H1 (cell line): ENCODE results near the gene MICALL1. TPM values are rescaled to one million over a fixed set of nuclear protein-coding genes. Genes with fewer than 3 reads are reported as not detected.

ENCODE experiments used
- CTCF ChIA-PET: fragments of 300-600 bp; sonication (Branson Sonifier 250); formaldehyde crosslinking; loops from one replicate; lab custom pipeline; 2021; ENCODE audit not compliant: partially characterized antibody; lab: Charles Lee
- POLR2A ChIA-PET: fragments of 300-600 bp; sonication (Branson Sonifier 250); formaldehyde crosslinking; loops from one replicate; lab custom pipeline; 2021; ENCODE audit warnings: inconsistent platforms; ENCODE audit not compliant: partially characterized antibody; lab: Charles Lee
- DNase-seq, 2 experiments: peaks; one replicate each; pipeline versions ENCODE4 v3.0.0 to v3.0.0-alpha.2; 2010 to 2022; ENCODE audit warnings: low spot score in 2 of 2, low read depth in 1 of 2, mixed read lengths in 1 of 2
- FAIRE-seq: peaks from 2 replicates; lab custom pipeline; 2011; peaks lifted over from hg19 to GRCh38; lab: Jason Lieb, UNC
- H2AFZ ChIP-seq: 2 replicates; pipeline ENCODE4 v1.8.1; 2012; ENCODE audit warnings: low read length, inconsistent platforms
- H2AK5ac ChIP-seq: 2 replicates; pipeline ENCODE4 v1.6.1; 2013; ENCODE audit warnings: low read depth, low read length
- H2BK120ac ChIP-seq: replicated peaks from 2 replicates; pipeline ENCODE3; 2013; ENCODE audit warnings: low read depth, low read length, inconsistent platforms
- H2BK12ac ChIP-seq: 2 replicates; pipeline ENCODE4 v1.6.1; 2013; ENCODE audit warnings: low read depth, low read length
- H2BK15ac ChIP-seq: 2 replicates; pipeline ENCODE4 v1.6.1; 2013; ENCODE audit warnings: low read length
- H2BK20ac ChIP-seq: 2 replicates; pipeline ENCODE4 v1.6.1; 2013; ENCODE audit warnings: low read length
- H2BK5ac ChIP-seq: 2 replicates; pipeline ENCODE4 v1.6.1; 2013; ENCODE audit warnings: low read depth, low read length
- H3K14ac ChIP-seq: 2 replicates; pipeline ENCODE4 v1.6.1; 2013; ENCODE audit warnings: inconsistent platforms; ENCODE audit not compliant: insufficient read length
- H3K18ac ChIP-seq: 2 replicates; pipeline ENCODE4 v1.6.1; 2013; ENCODE audit warnings: low read length; ENCODE audit errors: extremely low read depth
- H3K23ac ChIP-seq: 2 replicates; pipeline ENCODE4 v1.6.1; 2013; ENCODE audit warnings: inconsistent platforms; ENCODE audit not compliant: insufficient read length
- H3K23me2 ChIP-seq: 2 replicates; pipeline ENCODE4 v1.6.1; 2013; ENCODE audit warnings: low read depth, low read length
- H3K27ac ChIP-seq: 2 replicates; pipeline ENCODE4 v1.6.1; 2011; ENCODE audit warnings: low read depth, low read length, inconsistent platforms
- H3K27me3 ChIP-seq, 4 experiments: replicated peaks in 1 of 4; 1 replicate in 1 of 4; 2 replicates in 3 of 4; pipeline versions ENCODE4 v1.6.1 to v1.8.1; 2011 to 2013; ENCODE audit warnings: low read length in 3 of 4, mild to moderate bottlenecking in 3 of 4, inconsistent platforms in 2 of 4, mixed read lengths in 2 of 4, moderate library complexity in 1 of 4; ENCODE audit not compliant: control insufficient read depth in 3 of 4, insufficient read depth in 3 of 4; ENCODE audit errors: extremely low read depth in 1 of 4
- H3K36me3 ChIP-seq, 4 experiments: 2 replicates each; pipeline versions ENCODE4 v1.6.1 to v1.8.1; 2011 to 2013; ENCODE audit warnings: mild to moderate bottlenecking in 4 of 4, low read length in 3 of 4, moderate library complexity in 2 of 4, control low read depth in 1 of 4, inconsistent platforms in 1 of 4; ENCODE audit not compliant: insufficient read depth in 4 of 4, control insufficient read depth in 2 of 4
- H3K4ac ChIP-seq: replicated peaks from 2 replicates; pipeline ENCODE3; 2013; ENCODE audit warnings: low read length, low read depth, mixed read lengths, inconsistent platforms; ENCODE audit not compliant: insufficient read length
- H3K4me1 ChIP-seq, 4 experiments: replicated peaks in 1 of 4; 1 replicate in 1 of 4; 2 replicates in 3 of 4; pipeline versions ENCODE4 v1.6.1 to v1.8.1; 2011 to 2013; ENCODE audit warnings: low read length in 3 of 4, inconsistent platforms in 2 of 4, mixed read lengths in 1 of 4; ENCODE audit not compliant: insufficient read depth in 4 of 4, control insufficient read depth in 3 of 4
- H3K4me2 ChIP-seq, 2 experiments: 2 replicates each; pipeline versions ENCODE4 v1.6.1 to v1.8.1; 2011 to 2013; ENCODE audit warnings: low read depth in 2 of 2, low read length in 2 of 2, control low read depth in 1 of 2, inconsistent platforms in 1 of 2, mild to moderate bottlenecking in 1 of 2; ENCODE audit not compliant: insufficient read depth in 1 of 2
- H3K4me3 ChIP-seq, 4 experiments: fragments of 200-600, 300-600 bp in 1 of 4; sonication (generic), shearing (Covaris generic), sonication (Bioruptor Twin) in 1 of 4; 2 replicates each; pipeline versions ENCODE4 v1.5.1 to v1.8.1; 2011 to 2016; ENCODE audit warnings: low read length in 4 of 4, low read depth in 3 of 4, control low read depth in 2 of 4, inconsistent platforms in 2 of 4, mild to moderate bottlenecking in 2 of 4, mixed read lengths in 1 of 4, moderate library complexity in 1 of 4; ENCODE audit not compliant: insufficient read depth in 2 of 4; ENCODE audit errors: extremely low read depth in 1 of 4
- H3K56ac ChIP-seq: replicated peaks from 2 replicates; pipeline ENCODE3; 2013; ENCODE audit warnings: low read depth, mild to moderate bottlenecking, mixed read lengths, low read length, inconsistent platforms; ENCODE audit not compliant: insufficient read length
- H3K79me1 ChIP-seq: 2 replicates; pipeline ENCODE4 v1.6.1; 2013; ENCODE audit warnings: low read depth, low read length, control low read depth
- H3K79me2 ChIP-seq, 2 experiments: 2 replicates each; pipeline versions ENCODE4 v1.6.1 to v1.8.1; 2012 to 2013; ENCODE audit warnings: low read length in 2 of 2, mild to moderate bottlenecking in 2 of 2, inconsistent platforms in 1 of 2; ENCODE audit not compliant: insufficient read depth in 2 of 2, control insufficient read depth in 1 of 2
- H3K9ac ChIP-seq, 4 experiments: replicated peaks in 1 of 4; 1 replicate in 1 of 4; 2 replicates in 3 of 4; pipeline versions ENCODE4 v1.6.1 to v1.8.1; 2011 to 2013; ENCODE audit warnings: low read depth in 3 of 4, low read length in 3 of 4, control low read depth in 2 of 4, mild to moderate bottlenecking in 2 of 4, moderate library complexity in 2 of 4, inconsistent platforms in 1 of 4; ENCODE audit errors: extremely low read depth in 1 of 4
- H3K9me3 ChIP-seq, 2 experiments: 2 replicates each; pipeline versions ENCODE4 v1.6.1 to v1.8.1; 2012 to 2013; ENCODE audit warnings: mild to moderate bottlenecking in 2 of 2, moderate library complexity in 2 of 2, control low read depth in 1 of 2, inconsistent platforms in 1 of 2, low read depth in 1 of 2, low read length in 1 of 2, mixed read lengths in 1 of 2; ENCODE audit not compliant: insufficient read depth in 2 of 2
- H4K20me1 ChIP-seq, 2 experiments: replicated peaks in 1 of 2; 2 replicates each; pipeline versions ENCODE3 to v1.8.1; 2011 to 2013; ENCODE audit warnings: inconsistent platforms in 2 of 2, low read length in 2 of 2, mild to moderate bottlenecking in 1 of 2; ENCODE audit not compliant: insufficient read depth in 2 of 2, control insufficient read depth in 1 of 2
- H4K5ac ChIP-seq: 2 replicates; pipeline ENCODE4 v1.6.1; 2013; ENCODE audit warnings: low read length, low read depth, mixed read lengths, inconsistent platforms; ENCODE audit not compliant: insufficient read length
- H4K8ac ChIP-seq: 2 replicates; pipeline ENCODE4 v1.8.0; 2013; ENCODE audit warnings: mild to moderate bottlenecking, moderate library complexity, low read length, inconsistent platforms; ENCODE audit not compliant: insufficient read depth; ENCODE audit errors: extremely low read depth
- H4K91ac ChIP-seq: replicated peaks from 2 replicates; pipeline ENCODE3; 2013; ENCODE audit warnings: low read length, mixed read lengths, inconsistent platforms; ENCODE audit not compliant: insufficient read length
- ASH2L ChIP-seq: fragments of 200-600, 300-600 bp; sonication (generic); IDR thresholded peaks from one replicate; pipeline ENCODE4 v1.7.1; 2017; ENCODE audit warnings: low read length
- BCL11A ChIP-seq, 2 experiments: IDR thresholded peaks; one replicate each; pipeline ENCODE4 v1.6.1; 2011; ENCODE audit warnings: low read depth in 2 of 2, low read length in 2 of 2, mild to moderate bottlenecking in 2 of 2
- E2F6 ChIP-seq: IDR thresholded peaks from 2 replicates; pipeline ENCODE4 v1.6.1; 2012; ENCODE audit warnings: inconsistent platforms
- EGR1 ChIP-seq: IDR thresholded peaks from 2 replicates; pipeline ENCODE4 v1.6.1; 2011; ENCODE audit warnings: low read depth, low read length, borderline replicate concordance
- FOSL1 ChIP-seq: IDR thresholded peaks from 2 replicates; pipeline ENCODE4 v1.6.1; 2011; ENCODE audit warnings: mild to moderate bottlenecking, low read depth, low read length, moderate library complexity; ENCODE audit not compliant: insufficient read depth
- GTF2F1 ChIP-seq: IDR thresholded peaks from 2 replicates; pipeline ENCODE4 v1.6.1; 2012; ENCODE audit warnings: low read depth, low read length, improper control_type of control experiment, borderline replicate concordance
- RBBP5 ChIP-seq: IDR thresholded peaks from 2 replicates; pipeline ENCODE4 v1.7.1; 2012; ENCODE audit warnings: low read depth, mild to moderate bottlenecking, inconsistent platforms, low read length, moderate library complexity, borderline replicate concordance
- SP2 ChIP-seq: IDR thresholded peaks from 2 replicates; pipeline ENCODE4 v1.6.1; 2012; ENCODE audit warnings: mild to moderate bottlenecking, low read length, inconsistent platforms
- TEAD4 ChIP-seq: IDR thresholded peaks from 2 replicates; pipeline ENCODE4 v1.6.1; 2012; ENCODE audit warnings: low read depth, low read length, inconsistent platforms, mixed read lengths
- YY1 ChIP-seq: IDR thresholded peaks from 2 replicates; pipeline ENCODE4 v1.6.1; 2011; ENCODE audit warnings: low read depth, mild to moderate bottlenecking, low read length
- WGBS, 2 experiments: shearing (Covaris generic) in 1 of 2; methylation state at CpG; one replicate each; pipeline versions ENCODE4 v1.1.6 to v1.1.7; 2013 to 2015; ENCODE audit warnings: low lambda C conversion rate in 2 of 2, mixed read lengths in 2 of 2, inconsistent platforms in 1 of 2, low coverage in 1 of 2, missing lambda C conversion rate in 1 of 2; ENCODE audit not compliant: insufficient replicate concordance in 2 of 2, insufficient coverage in 1 of 2, insufficient read length in 1 of 2; ENCODE audit errors: extremely low coverage in 1 of 2, missing lambda C conversion rate in 1 of 2; 5-methylcytosine and 5-hydroxymethylcytosine counted together
- polyA plus RNA-seq, 7 experiments: library from polyadenylated mRNA; depleted of rRNA in 3 of 7; stranded (reverse) in 5 of 7; unstranded in 2 of 7; fragments of >200 nt in 5 of 7; fragments of 200-250 nt in 2 of 7; gene quantifications; 1 replicate in 5 of 7; 2 replicates in 1 of 7; 4 replicates in 1 of 7; pipeline versions ENCODE4 v1.2.1 to v1.2.3, GENCODE V29; 2011 to 2013; ENCODE audit warnings: missing spikeins in 2 of 7, mixed read lengths in 2 of 7
- total RNA-seq: library from RNA; stranded (reverse); fragmentation: NEBNext Ultra II Directional; extraction: Animal tissue kit (Norgen Biotek cat#: 25700); gene quantifications from 2 replicates; pipeline ENCODE4 v1.2.1, GENCODE V29; 2021
- TF ChIP-seq, protein P1 (sequence below): IDR thresholded peaks from 2 replicates; pipeline ENCODE4 v1.6.1; 2011; ENCODE audit warnings: low read length, improper control_type of control experiment

MICALL1 gene
- total and polyA plus RNA-seq, 2 of the 8 experiments (the other 6 are each of a cell fraction or from before 2014, with no cell fraction given) = 17.7 to 32.1 TPM

DNA sequence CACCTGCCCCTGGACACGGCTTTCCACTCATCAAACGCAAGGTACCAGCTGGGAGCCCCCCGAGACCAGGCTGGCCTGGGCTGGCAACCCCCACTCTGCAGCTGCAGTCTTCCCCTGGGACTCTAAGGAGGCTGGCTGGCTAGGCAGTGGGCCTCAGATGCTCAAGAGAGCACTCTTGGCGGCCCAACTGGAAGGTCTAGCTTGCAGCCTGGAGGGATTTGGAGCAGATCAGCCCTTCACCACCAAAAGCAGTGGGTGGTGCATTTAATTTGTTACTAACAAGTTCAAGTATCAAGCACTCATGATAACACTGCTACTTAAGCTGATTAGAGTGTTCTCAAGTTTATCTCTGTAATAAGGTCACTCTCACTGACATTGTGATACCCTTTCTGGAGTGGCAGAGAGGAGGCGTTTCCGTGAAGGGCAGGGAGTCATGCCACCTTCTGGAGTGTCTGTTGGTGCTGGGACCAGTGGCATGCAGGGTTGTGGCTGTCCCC lies 25.8 kb downstream of the MICALL1 start:
- H3K4me3 ChIP-seq = no peak overlapping the region
- no peaks in the 10 kb centered on the region for H3K9me3 ChIP-seq
- H3K4me2 ChIP-seq = no peak overlapping the region
- no peak for DNase-seq
- no peak overlapping the region for H2AK5ac ChIP-seq
- ChIA-PET CTCF (interaction anchor here (0.6 to 10.4 kb wide), 13 partner anchors 9 to 1362 kb away, joined by 3 to 158 read pairs (median 5); partner anchors contain the start of gene GALR3), POLR2A (interaction anchor here (1.5 to 3.1 kb wide), 3 partner anchors 14 to 36 kb away, joined by 3 to 11 read pairs (median 10); partner anchors contain the start of genes C22orf23 and POLR2F)
- H2BK120ac ChIP-seq = no peak overlapping the region
- H2BK5ac ChIP-seq = no peak overlapping the region
- H3K4me1 ChIP-seq = peaks cover 0 to 5% (median 3%) of the 10 kb centered on the region in 4 experiments; a peak in 5 of 7 replicates
- H4K8ac ChIP-seq = no peak overlapping the region
- H3K27ac ChIP-seq = no peak overlapping the region
- H2BK20ac ChIP-seq = no peak overlapping the region
- H3K14ac ChIP-seq = no peak overlapping the region
- H3K9ac ChIP-seq = no peak overlapping the region
- H3K56ac ChIP-seq = no peak overlapping the region
- H3K36me3 ChIP-seq = peaks cover 2 to 11% (median 3%) of the 10 kb centered on the region in 4 experiments; a peak in 5 of 8 replicates
- peaks cover 0 to 8% of the 10 kb centered on the region in 2 experiments for H4K20me1 ChIP-seq
- H4K91ac ChIP-seq = no peak overlapping the region
- no peak overlapping the region for H2BK15ac ChIP-seq
- 93% methylated on average over 5 of the region's 6 CpGs; no CpG with 5 or more reads in 1 of the 2 experiments for WGBS, 2 experiments
- H3K23me2 ChIP-seq = no peaks in the 10 kb centered on the region
- H3K18ac ChIP-seq = no peak overlapping the region
- FAIRE-seq = no peak
- H2BK12ac ChIP-seq = no peak overlapping the region
- H3K79me2 ChIP-seq = no peaks in the 10 kb centered on the region
- H3K4ac ChIP-seq = no peak overlapping the region
- H2AFZ ChIP-seq = no peak overlapping the region
- H4K5ac ChIP-seq = no peak overlapping the region
- no peaks in the 10 kb centered on the region; the same call in 1 of the 2 replicates for H3K79me1 ChIP-seq
- no peak overlapping the region for H3K23ac ChIP-seq
- H3K27me3 ChIP-seq = no peaks in the 10 kb centered on the region
- TF ChIP-seq E2F6 (no peak), GTF2F1 (no peak), TEAD4 (no peak), ASH2L (no peak), RBBP5 (no peak), BCL11A (IDR thresholded peaks at IDR 0.05; ENCODE audit: low read depth in 2 of 2, low read length in 2 of 2) (no peak), SP2 (no peak), YY1 (no peak), EGR1 (no peak), FOSL1 (no peak)
- TF ChIP-seq, protein P1, sequence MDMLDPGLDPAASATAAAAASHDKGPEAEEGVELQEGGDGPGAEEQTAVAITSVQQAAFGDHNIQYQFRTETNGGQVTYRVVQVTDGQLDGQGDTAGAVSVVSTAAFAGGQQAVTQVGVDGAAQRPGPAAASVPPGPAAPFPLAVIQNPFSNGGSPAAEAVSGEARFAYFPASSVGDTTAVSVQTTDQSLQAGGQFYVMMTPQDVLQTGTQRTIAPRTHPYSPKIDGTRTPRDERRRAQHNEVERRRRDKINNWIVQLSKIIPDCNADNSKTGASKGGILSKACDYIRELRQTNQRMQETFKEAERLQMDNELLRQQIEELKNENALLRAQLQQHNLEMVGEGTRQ = no peak
